Panc1 (cell line): ENCODE measurements around the gene OGFOD3. TPM values are rescaled to one million over a fixed set of nuclear protein-coding genes. Genes with fewer than 3 reads are reported as not detected.

ENCODE experiments used
- ATAC-seq: fragments of 200-7000 bp; cut with Tn5 transposase; 2 replicates; pipeline ENCODE4 v1.9.1; 2020; ENCODE audit warnings: mild to moderate bottlenecking, moderate library complexity
- BruUV-seq: library from RNA; stranded (reverse); fragments of 400-500 nt; replicated peaks from 2 replicates; lab custom pipeline; 2021; lab: Mats Ljungman, UMichigan
- CTCF ChIA-PET: fragments of 300-600 bp; sonication (Branson Sonifier 250); formaldehyde crosslinking; loops from one replicate; lab custom pipeline; 2022; ENCODE audit warnings: antibody characterized with exemption; lab: Charles Lee
- POLR2A ChIA-PET: fragments of 300-600 bp; sonication (Branson Sonifier 250); formaldehyde crosslinking; loops from one replicate; lab custom pipeline; 2022; ENCODE audit warnings: antibody characterized with exemption; lab: Charles Lee
- DNase-seq: peaks from one replicate; pipeline ENCODE4 v3.0.0-alpha.2; 2010; ENCODE audit warnings: low read depth, low spot score
- H3K27ac ChIP-seq: 2 replicates; pipeline ENCODE4 v1.5.1; 2011; ENCODE audit warnings: mild to moderate bottlenecking, low read length, inconsistent platforms
- H3K27me3 ChIP-seq: fragments of 200-500 bp; sonication (Bioruptor generic); 2 replicates; pipeline ENCODE4 v1.6.0; 2014; ENCODE audit warnings: low read length, inconsistent platforms; ENCODE audit not compliant: control insufficient read depth, insufficient read depth
- H3K36me3 ChIP-seq: fragments of 200-500 bp; sonication (Bioruptor generic); 2 replicates; pipeline ENCODE4 v1.5.1; 2014; ENCODE audit warnings: inconsistent platforms, mild to moderate bottlenecking, low read length, moderate library complexity; ENCODE audit not compliant: control insufficient read depth, insufficient read depth
- H3K4me1 ChIP-seq: 2 replicates; pipeline ENCODE4 v1.5.1; 2011; ENCODE audit warnings: inconsistent platforms, mild to moderate bottlenecking, low read length, moderate library complexity; ENCODE audit not compliant: control insufficient read depth, insufficient read depth
- H3K4me3 ChIP-seq, 2 experiments: 2 replicates each; pipeline ENCODE4 v1.5.1; 2011 to 2012; ENCODE audit warnings: low read depth in 2 of 2, low read length in 2 of 2, mild to moderate bottlenecking in 2 of 2, inconsistent platforms in 1 of 2, moderate library complexity in 1 of 2
- H3K9me3 ChIP-seq: fragments of 200-500 bp; sonication (Bioruptor generic); 2 replicates; pipeline ENCODE4 v1.5.1; 2014; ENCODE audit warnings: low read depth, mild to moderate bottlenecking, inconsistent platforms, low read length, moderate library complexity; ENCODE audit not compliant: control insufficient read depth, insufficient read depth
- CTCF ChIP-seq: fragments of 450-650 bp; IDR thresholded peaks from 2 replicates; pipeline ENCODE4 v1.5.1; 2017; ENCODE audit warnings: mild to moderate bottlenecking
- POLR2AphosphoS5 ChIP-seq: IDR thresholded peaks from 2 replicates; pipeline ENCODE4 v1.6.1; 2012; ENCODE audit warnings: mild to moderate bottlenecking, low read depth, low read length, moderate library complexity
- REST ChIP-seq, 2 experiments: IDR thresholded peaks; 2 replicates each; pipeline ENCODE4 v1.6.1; 2011 to 2012; ENCODE audit warnings: low read depth in 2 of 2, control low read depth in 1 of 2, low read length in 1 of 2, mild to moderate bottlenecking in 1 of 2, moderate library complexity in 1 of 2; ENCODE audit not compliant: insufficient read depth in 1 of 2
- SIN3A ChIP-seq: IDR thresholded peaks from 2 replicates; pipeline ENCODE4 v1.6.1; 2012; ENCODE audit warnings: low read depth, mild to moderate bottlenecking, low read length, moderate library complexity, borderline replicate concordance; ENCODE audit not compliant: insufficient read depth
- TCF7L2 ChIP-seq: IDR thresholded peaks from 2 replicates; pipeline ENCODE4 v1.6.1; 2011; ENCODE audit warnings: mild to moderate bottlenecking, low read depth, low read length, inconsistent platforms
- in situ Hi-C: cut with HindIII; loops from 2 replicates; pipeline ENCODE4 v1.10.0; 2016; ENCODE audit warnings: low sequenced_read_pairs, low pct_unique_long_range_greater_than_20kb
- intact Hi-C: fragments of 100-400 bp; cut with micrococcal nuclease; formaldehyde crosslinking; loops from one replicate; pipeline ENCODE4 v1.10.0; 2022; ENCODE audit not compliant: unreplicated experiment
- total RNA-seq: library from RNA; stranded (reverse); gene quantifications from one replicate; pipeline ENCODE4 v1.2.1, GENCODE V29; 2021; ENCODE audit not compliant: unreplicated experiment

The OGFOD3 gene
- total RNA-seq, 1 experiment from 2014 or later, result 53.9 TPM

GRCh38 chr17:82444941-82445521 is 26.6 kb upstream of the OGFOD3 start:
- intact Hi-C loops, result no loop called here
- Histone ChIP-seq H3K27me3 (no peaks in the 10 kb centered on the region), H3K4me1 (peaks cover 20% of the 10 kb centered on the region; the same call in 1 of the 2 replicates), H3K9me3 (no peaks in the 10 kb centered on the region), H3K4me3 (no peak overlapping the region), H3K36me3 (no peaks in the 10 kb centered on the region), H3K27ac (no peak overlapping the region)
- CTCF ChIA-PET, result no interaction called here
- BruUV-seq, result no TSS peak
- ATAC-seq, result no peak
- no peak for DNase-seq
- TF ChIP-seq SIN3A (no peak), TCF7L2 (no peak), POLR2AphosphoS5 (no peak), CTCF (no peak), REST (IDR thresholded peaks at IDR 0.05; ENCODE audit: insufficient read depth in 1 of 2, low read depth in 2 of 2, low read length in 1 of 2) (no peak)
- in situ Hi-C loops, result no loop called here
- POLR2A ChIA-PET, result no interaction called here

GRCh38 chr17:82444284-82444893 is 26.0 kb upstream of the OGFOD3 start:
- DNase-seq (no peak), ATAC-seq (no peak)
- Histone ChIP-seq H3K36me3 (no peaks in the 10 kb centered on the region), H3K27ac (no peak overlapping the region), H3K4me3 (no peak overlapping the region), H3K4me1 (peaks cover 16% of the 10 kb centered on the region; the same call in 1 of the 2 replicates), H3K27me3 (no peaks in the 10 kb centered on the region), H3K9me3 (no peaks in the 10 kb centered on the region)
- POLR2A ChIA-PET, result no interaction called here
- in situ Hi-C loops (no loop called here), intact Hi-C loops (no loop called here)
- CTCF ChIA-PET, result no interaction called here
- TF ChIP-seq SIN3A (no peak), POLR2AphosphoS5 (no peak), CTCF (no peak), REST (IDR thresholded peaks at IDR 0.05; ENCODE audit: insufficient read depth in 1 of 2, low read depth in 2 of 2, low read length in 1 of 2) (no peak), TCF7L2 (no peak)
- BruUV-seq, result no TSS peak
